ENCODE results near the gene ST8SIA1. TPM values are rescaled to one million over a fixed set of nuclear protein-coding genes. Genes with fewer than 3 reads are reported as not detected.

Gene ST8SIA1
- polyA plus RNA-seq, 1 donor from 2014 or later, result 22.5 TPM

- no peak overlapping the region for H3K9ac ChIP-seq (ENCODE audit: low read length)
- H4K20me1 ChIP-seq (ENCODE audit: insufficient read depth), result no peaks in the 10 kb centered on the region
- no peak overlapping the region for H3K4me3 ChIP-seq (ENCODE audit: low read length)
- H3K36me3 ChIP-seq (ENCODE audit: insufficient read depth, low read length), result no peaks in the 10 kb centered on the region
- no peak overlapping the region for H3K27ac ChIP-seq (ENCODE audit: low read length)
- TF ChIP-seq MXI1 (conservative IDR thresholded peaks at IDR 0.05; ENCODE audit: poor library complexity, severe bottlenecking), result no peak
- no peak for TF ChIP-seq SMC3 (conservative IDR thresholded peaks at IDR 0.05; ENCODE audit: poor library complexity)
- TF ChIP-seq EP300 (conservative IDR thresholded peaks at IDR 0.05; ENCODE audit: poor library complexity, severe bottlenecking), result no peak
- TF ChIP-seq POLR2AphosphoS5 (IDR thresholded peaks at IDR 0.05), result no peak
- no peak for TF ChIP-seq CTCF (IDR thresholded peaks at IDR 0.05; ENCODE audit: poor library complexity, severe bottlenecking)
- no peak for TF ChIP-seq RAD21 (conservative IDR thresholded peaks at IDR 0.05)
- no peak for TF ChIP-seq TAF1 (IDR thresholded peaks at IDR 0.05; ENCODE audit: low read depth)
- TF ChIP-seq REST (IDR thresholded peaks at IDR 0.05; ENCODE audit: borderline replicate concordance), result no peak
- no peak for TF ChIP-seq EZH2 (IDR thresholded peaks at IDR 0.05; ENCODE audit: borderline replicate concordance, insufficient read depth, low read length, poor library complexity, severe bottlenecking)
- H3K79me2 ChIP-seq (replicated peaks; ENCODE audit: insufficient read depth, low read length), result no peaks in the 10 kb centered on the region
- no peak overlapping the region for H2AFZ ChIP-seq (ENCODE audit: low read depth, low read length)
- H3K27me3 ChIP-seq (ENCODE audit: insufficient read depth, low read depth, low read length), result no peaks in the 10 kb centered on the region
- H3K9me3 ChIP-seq (ENCODE audit: low read length), result no peaks in the 10 kb centered on the region
- no peak overlapping the region for H3K4me2 ChIP-seq (ENCODE audit: low read length)
- H3F3A ChIP-seq (ENCODE audit: insufficient read depth, low read length, poor library complexity, severe bottlenecking), result no peaks in the 10 kb centered on the region
- H3K9me2 ChIP-seq (ENCODE audit: insufficient read depth, low read length), result no peaks in the 10 kb centered on the region
These were observed 26.3 kb upstream of the ST8SIA1 start for GRCh38 chr12:22360774-22361173.

- Histone ChIP-seq H3K79me2 (replicated peaks; ENCODE audit: insufficient read depth, low read length) (no peaks in the 10 kb centered on the region), H3K27ac (ENCODE audit: low read length) (no peak overlapping the region), H3F3A (ENCODE audit: insufficient read depth, low read length, poor library complexity, severe bottlenecking) (no peaks in the 10 kb centered on the region), H2AFZ (ENCODE audit: low read depth, low read length) (no peak overlapping the region), H3K9me3 (ENCODE audit: low read length) (no peaks in the 10 kb centered on the region), H3K4me3 (ENCODE audit: low read length) (no peak overlapping the region), H4K20me1 (ENCODE audit: insufficient read depth) (no peaks in the 10 kb centered on the region), H3K9ac (ENCODE audit: low read length) (no peak overlapping the region), H3K36me3 (ENCODE audit: insufficient read depth, low read length) (no peaks in the 10 kb centered on the region), H3K4me2 (ENCODE audit: low read length) (no peak overlapping the region), H3K9me2 (ENCODE audit: insufficient read depth, low read length) (no peaks in the 10 kb centered on the region), H3K27me3 (ENCODE audit: insufficient read depth, low read depth, low read length) (no peaks in the 10 kb centered on the region)
- TF ChIP-seq RAD21 (conservative IDR thresholded peaks at IDR 0.05) (no peak), REST (IDR thresholded peaks at IDR 0.05; ENCODE audit: borderline replicate concordance) (no peak), POLR2AphosphoS5 (IDR thresholded peaks at IDR 0.05) (no peak), EP300 (conservative IDR thresholded peaks at IDR 0.05; ENCODE audit: poor library complexity, severe bottlenecking) (no peak), TAF1 (IDR thresholded peaks at IDR 0.05; ENCODE audit: low read depth) (no peak), CTCF (IDR thresholded peaks at IDR 0.05; ENCODE audit: poor library complexity, severe bottlenecking) (no peak), EZH2 (IDR thresholded peaks at IDR 0.05; ENCODE audit: borderline replicate concordance, insufficient read depth, low read length, poor library complexity, severe bottlenecking) (no peak), MXI1 (conservative IDR thresholded peaks at IDR 0.05; ENCODE audit: poor library complexity, severe bottlenecking) (no peak), SMC3 (conservative IDR thresholded peaks at IDR 0.05; ENCODE audit: poor library complexity) (no peak)
These were observed 23.0 kb upstream of the ST8SIA1 start for GRCh38 chr12:22357531-22357930.

All from neural cell (in vitro differentiated cells).